ENCODE results near the gene TNFSF9.
A peak's percentile ranks its signal among the peaks of the same experiment; 100 is the strongest.
"Not testable (repeated sequence)": the region's sequence is repeated elsewhere in the genome, so short reads cannot be mapped to it uniquely, and the experiment has no call there.

Gene TNFSF9

GRCh38 chr19:6530386-6531162 lies at the start of gene TNFSF9:
TSS of gene TNFSF9 (plus strand) at chr19:6531026. CDS start at chr19:6531037, 11 bp downstream.
- DNase-seq = peak; percentile 88 to 92

- DNase-seq = peak; percentile 81 to 84
Observed at GRCh38 chr19:6481541-6482342, 49.1 kb upstream of the TNFSF9 start, which contains the start of gene DENND1C. TSS of gene DENND1C (minus strand) at chr19:6481787. CDS start at chr19:6481695, 92 bp downstream.

DNA sequence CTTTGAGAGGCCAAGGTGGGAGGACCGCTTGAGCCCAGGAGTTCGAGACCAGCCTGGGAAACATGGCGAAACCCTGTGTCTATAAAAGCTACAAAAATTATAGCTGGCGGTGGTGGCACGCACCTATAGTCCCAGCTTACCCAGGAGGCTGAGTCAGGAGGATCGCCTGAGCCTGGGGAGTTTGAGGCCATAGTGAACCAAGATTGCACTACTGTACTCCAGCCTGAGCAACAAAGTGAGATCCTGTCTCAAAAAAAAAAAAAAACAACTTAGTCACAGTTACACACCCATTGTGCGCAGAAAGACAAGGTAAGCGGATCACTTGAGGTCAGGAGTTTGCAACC lies 48.5 kb upstream of the TNFSF9 start:
- DNase-seq = no peak

DNA sequence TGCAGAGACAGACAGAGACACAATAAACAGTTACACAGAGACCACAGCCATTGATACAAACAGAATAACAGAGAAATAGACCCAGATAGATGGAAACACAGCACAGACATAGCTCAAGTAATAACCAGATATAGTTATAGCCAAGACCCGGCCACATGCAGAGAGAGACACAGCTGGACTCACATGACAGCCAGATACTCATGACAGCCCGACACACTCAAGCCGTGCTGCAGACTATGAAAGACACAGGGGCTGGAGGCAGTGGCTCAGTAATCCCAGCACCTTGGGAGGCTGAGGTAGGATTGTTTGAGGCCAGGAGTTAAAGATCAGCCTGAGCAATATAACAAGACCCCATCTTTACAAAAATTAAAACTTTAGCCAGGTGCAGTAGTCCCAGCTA lies 47.6 kb upstream of the TNFSF9 start:
- no peak for DNase-seq

DNA sequence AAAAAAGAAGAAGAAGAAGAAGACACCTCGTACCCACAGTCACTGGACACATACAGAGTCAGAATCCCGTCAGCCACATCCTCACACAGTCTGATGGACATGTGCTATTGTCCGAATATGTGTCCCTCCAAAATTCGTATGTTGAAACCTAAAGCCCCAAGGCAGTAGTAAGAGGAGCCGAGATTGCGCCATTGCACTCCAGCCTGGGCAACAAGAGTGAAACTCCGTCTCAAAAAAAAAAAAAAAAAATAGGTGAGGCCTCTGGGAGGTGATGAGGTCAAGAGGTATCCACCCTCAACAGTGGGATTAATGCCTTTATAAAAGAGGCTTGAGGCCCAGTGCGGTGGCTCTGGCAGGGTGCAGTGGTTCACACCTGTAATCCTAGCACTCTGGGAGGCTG lies 46.6 kb upstream of the TNFSF9 start:
- no peak for DNase-seq

GRCh38 chr19:6484831-6485230 lies 46.0 kb upstream of the TNFSF9 start:
- no peak for DNase-seq

DNA sequence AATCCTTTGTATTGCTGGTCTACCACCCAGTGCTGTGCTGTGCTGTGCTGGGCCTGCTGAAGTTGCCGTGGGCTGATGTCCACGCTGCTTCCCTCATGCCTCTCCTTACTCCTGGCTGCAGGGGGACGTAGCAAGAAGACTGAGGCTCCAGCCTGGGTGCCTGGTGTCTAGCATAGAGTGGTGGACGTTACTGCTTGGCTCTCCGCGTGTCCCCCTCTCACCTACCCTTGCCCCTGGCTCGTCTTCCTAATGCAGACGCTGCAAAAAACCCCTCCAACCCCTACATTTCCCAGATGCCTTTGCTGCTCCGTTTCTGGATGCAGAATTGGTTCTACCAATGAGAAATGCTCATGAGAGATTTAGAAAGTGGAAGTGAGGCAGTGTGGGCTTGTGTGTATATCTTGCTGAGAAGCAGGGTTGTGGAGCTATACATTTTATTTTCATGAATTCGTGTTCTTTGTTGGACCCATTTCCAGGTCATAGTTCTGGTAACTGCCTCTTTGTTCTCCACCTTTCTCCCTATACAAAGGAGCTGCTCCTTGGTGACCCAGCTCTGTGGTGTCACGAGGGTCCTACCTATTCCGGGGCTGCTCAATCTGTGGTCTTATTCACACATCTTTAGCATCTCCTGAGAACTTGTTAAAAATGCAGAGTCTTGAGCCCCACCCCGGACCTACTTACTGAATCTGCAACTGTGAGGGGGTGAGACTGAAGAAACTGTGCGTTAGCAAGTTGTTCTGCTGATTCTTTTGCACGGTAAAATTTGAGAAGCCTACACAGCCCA lies 41.4 kb upstream of the TNFSF9 start:
- no peak for DNase-seq

DNA sequence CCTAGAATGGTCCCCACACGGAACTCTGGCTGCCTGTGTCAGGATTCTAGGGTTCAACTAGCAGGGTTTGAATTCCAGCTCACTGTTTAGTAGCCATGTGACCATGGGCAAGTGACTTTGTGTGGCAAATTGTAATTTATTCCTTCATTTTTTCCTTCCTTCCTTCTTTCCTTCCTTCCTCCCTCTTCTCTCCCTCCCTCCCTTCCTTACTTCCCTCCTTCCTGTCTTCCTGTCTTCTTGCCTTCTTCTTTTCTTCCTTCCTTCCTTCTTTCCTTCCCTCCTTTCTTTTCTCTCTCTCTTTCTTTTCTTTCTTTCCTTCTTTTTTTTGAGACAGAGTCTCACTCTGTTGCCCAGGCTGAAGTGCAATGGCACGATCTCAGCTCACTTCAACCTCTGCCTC lies 40.7 kb upstream of the TNFSF9 start:
- no peak for DNase-seq

DNA sequence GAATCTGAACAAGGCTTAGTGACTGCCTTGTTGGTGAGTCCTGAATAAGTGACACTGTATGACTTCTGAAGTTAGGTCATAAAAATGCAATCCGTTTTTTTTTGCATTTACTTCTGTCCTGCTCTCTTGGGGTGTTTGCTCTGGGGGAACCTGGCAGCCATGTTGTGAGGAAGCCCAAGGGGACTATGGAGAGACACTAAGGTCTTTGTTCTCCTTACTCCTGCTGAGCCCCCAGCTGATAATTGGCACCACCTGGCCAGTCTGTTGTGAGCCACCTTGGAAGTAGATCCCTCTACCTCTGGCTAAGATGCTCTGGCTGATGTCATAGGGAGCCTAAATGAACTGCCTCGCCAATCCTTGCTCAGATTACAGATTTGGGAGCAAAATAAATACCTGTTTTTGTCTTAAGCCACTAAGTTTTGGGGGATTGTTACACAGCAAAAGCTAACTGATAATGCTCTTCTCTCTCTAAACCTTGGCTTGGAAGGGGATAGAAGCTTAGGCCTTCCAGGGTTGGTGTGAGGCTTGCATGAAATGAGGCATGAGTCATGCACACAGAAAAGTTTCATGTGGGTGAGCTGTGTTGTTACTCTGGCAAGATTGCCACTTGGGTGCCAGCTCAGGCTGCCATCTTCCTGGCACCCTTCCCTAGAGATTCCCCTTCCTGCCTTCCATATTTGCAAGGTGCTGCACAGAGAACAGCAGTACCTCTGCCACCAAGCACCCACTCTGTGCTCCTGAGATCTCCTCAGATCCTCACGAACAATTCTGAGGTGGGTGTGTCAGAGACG lies 38.8 kb upstream of the TNFSF9 start:
- DNase-seq = no peak

GRCh38 chr19:6494438-6495036 lies 36.3 kb upstream of the TNFSF9 start:
- no peak for DNase-seq

DNA sequence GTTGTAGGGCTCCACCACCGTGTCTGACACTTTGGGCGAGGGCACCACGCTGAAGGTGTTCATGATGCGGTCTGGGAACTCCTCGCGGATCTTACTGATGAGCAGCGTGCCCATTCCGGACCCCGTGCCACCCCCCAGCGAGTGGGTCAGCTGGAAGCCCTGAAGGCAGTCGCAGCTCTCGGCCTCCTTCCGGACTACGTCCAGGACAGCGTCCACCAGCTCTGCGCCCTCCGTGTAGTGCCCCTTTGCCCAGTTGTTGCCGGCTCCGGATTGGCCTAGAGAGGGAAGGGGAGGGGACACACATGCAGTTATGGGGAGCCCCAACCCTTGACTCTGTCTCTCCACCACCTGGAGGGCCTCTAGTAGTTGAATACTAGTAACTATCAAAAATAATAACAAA lies 34.9 kb upstream of the TNFSF9 start:
- DNase-seq = no peak

GRCh38 chr19:6498294-6499036 lies 32.4 kb upstream of the TNFSF9 start:
- no peak for DNase-seq

GRCh38 chr19:6499052-6499790 lies 31.6 kb upstream of the TNFSF9 start:
- no peak for DNase-seq

GRCh38 chr19:6500837-6501739 lies 29.7 kb upstream of the TNFSF9 start:
- DNase-seq = no peak

- peak; percentile 68 to 69 for DNase-seq
Observed at GRCh38 chr19:6501740-6502648, 28.8 kb upstream of the TNFSF9 start, which contains the start of gene TUBB4A. TSS of gene TUBB4A (minus strand) at chr19:6502309. CDS start at chr19:6502212, 97 bp downstream.

GRCh38 chr19:6503407-6504201 lies 27.2 kb upstream of the TNFSF9 start:
- DNase-seq = no peak

DNA sequence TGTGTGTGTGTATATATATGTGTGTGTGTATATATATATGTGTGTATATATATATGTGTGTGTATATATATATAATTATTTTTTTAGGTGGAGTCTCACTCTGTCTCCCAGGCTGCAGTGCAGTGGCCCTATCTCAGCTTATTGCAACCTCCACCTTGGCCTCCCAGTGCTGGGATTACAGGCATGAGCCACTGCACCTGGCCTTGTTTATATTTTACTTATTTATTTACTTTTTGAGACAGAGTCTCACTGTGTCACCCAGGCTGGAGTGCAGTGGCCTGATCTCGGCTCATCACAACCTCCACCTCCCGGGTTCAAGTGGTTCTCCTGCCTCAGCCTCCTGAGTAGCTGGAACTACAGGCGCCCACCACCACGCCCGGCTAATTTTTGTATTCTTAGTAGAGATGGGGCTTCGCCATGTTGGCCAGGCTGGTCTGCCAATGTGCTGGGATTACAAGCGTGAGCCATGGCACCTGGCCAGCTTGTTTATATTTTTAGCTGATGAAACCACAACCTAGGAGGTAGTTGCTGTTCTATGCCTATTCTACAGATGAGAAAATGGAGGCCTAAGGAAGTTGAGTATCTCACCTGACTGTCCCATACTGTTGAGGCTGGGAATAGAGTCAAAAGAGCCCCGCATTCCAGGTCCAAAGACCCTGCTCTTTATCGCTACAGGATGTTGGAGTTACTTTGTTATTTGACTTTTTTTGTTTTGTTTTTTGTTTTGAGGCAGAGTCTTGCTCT lies 22.6 kb upstream of the TNFSF9 start:
- DNase-seq = not testable (repeated sequence)
